CD14-positive monocyte (primary cell): ENCODE data around the gene BCAS4. TPM values are rescaled to one million over a fixed set of nuclear protein-coding genes. Genes with fewer than 3 reads are reported as not detected.

Source experiments
- DNase-seq, 3 donors: peaks; one replicate each; pipeline ENCODE4 v3.0.0-alpha.2; 2011 to 2022
- H2AFZ ChIP-seq: 2 replicates; pipeline ENCODE4 v1.6.0; 2012; ENCODE audit warnings: mild to moderate bottlenecking, low read depth, low read length, inconsistent platforms; ENCODE audit not compliant: insufficient read depth, poor library complexity, severe bottlenecking
- H3K27ac ChIP-seq, 2 donors: 1 replicate in 1 of 2; 2 replicates in 1 of 2; pipeline ENCODE4 v1.5.1; 2012 to 2013; ENCODE audit warnings: low read length in 2 of 2, control low read depth in 1 of 2, inconsistent platforms in 1 of 2, low read depth in 1 of 2, mild to moderate bottlenecking in 1 of 2
- H3K27me3 ChIP-seq, 2 donors: one replicate each; pipeline versions ENCODE4 v1.6.0 to v1.6.1; 2011 to 2013; ENCODE audit warnings: low read length in 2 of 2; ENCODE audit not compliant: control insufficient read depth in 2 of 2, insufficient read depth in 2 of 2
- H3K36me3 ChIP-seq, 2 donors: replicated peaks in 1 of 2; 1 replicate in 1 of 2; 2 replicates in 1 of 2; pipeline versions ENCODE4 v1.5.1 to v1.6.1; 2012 to 2013; ENCODE audit warnings: low read length in 2 of 2, control low read depth in 1 of 2, inconsistent platforms in 1 of 2, mild to moderate bottlenecking in 1 of 2; ENCODE audit not compliant: insufficient read depth in 2 of 2, control insufficient read depth in 1 of 2
- H3K4me1 ChIP-seq, 2 donors: 1 replicate in 1 of 2; 2 replicates in 1 of 2; pipeline versions ENCODE4 v1.5.1 to v1.6.1; 2012 to 2013; ENCODE audit warnings: low read length in 2 of 2, control low read depth in 1 of 2, inconsistent platforms in 1 of 2, mild to moderate bottlenecking in 1 of 2, moderate library complexity in 1 of 2; ENCODE audit not compliant: insufficient read depth in 2 of 2, control insufficient read depth in 1 of 2
- H3K4me2 ChIP-seq: replicated peaks from 2 replicates; pipeline ENCODE3; 2012; ENCODE audit warnings: low read length, moderate library complexity, mild to moderate bottlenecking; ENCODE audit not compliant: poor library complexity, severe bottlenecking; ENCODE audit errors: extremely low read depth
- H3K4me3 ChIP-seq, 3 experiments: fragments of 200-600 bp in 1 of 3; sonication (generic) in 1 of 3; replicated peaks in 1 of 3; 1 replicate in 2 of 3; 2 replicates in 1 of 3; pipeline ENCODE4 v1.5.1; 2011 to 2013; ENCODE audit warnings: low read length in 3 of 3, mild to moderate bottlenecking in 3 of 3, control low read depth in 2 of 3, low read depth in 2 of 3, inconsistent platforms in 1 of 3, moderate library complexity in 1 of 3
- H3K79me2 ChIP-seq: 2 replicates; pipeline ENCODE4 v1.6.0; 2012; ENCODE audit warnings: mild to moderate bottlenecking, control low read depth, inconsistent platforms, low read length, moderate library complexity; ENCODE audit not compliant: insufficient read depth
- H3K9ac ChIP-seq: 2 replicates; pipeline ENCODE4 v1.6.0; 2017; ENCODE audit warnings: low read length, mild to moderate bottlenecking; ENCODE audit not compliant: insufficient read depth, poor library complexity, severe bottlenecking
- H3K9me3 ChIP-seq, 2 donors: replicated peaks in 1 of 2; 1 replicate in 1 of 2; 2 replicates in 1 of 2; pipeline versions ENCODE4 v1.5.1 to v1.6.1; 2012 to 2013; ENCODE audit warnings: low read length in 2 of 2, control low read depth in 1 of 2; ENCODE audit not compliant: control insufficient read depth in 1 of 2, insufficient read depth in 1 of 2
- H4K20me1 ChIP-seq: 2 replicates; pipeline ENCODE4 v1.6.0; 2012; ENCODE audit warnings: mild to moderate bottlenecking, low read length, control low read depth, moderate library complexity; ENCODE audit not compliant: insufficient read depth
- H3K27ac Mint-ChIP-seq, 7 donors: one replicate each; pipeline ENCODE4 v1.8.0; 2020; ENCODE audit warnings: mild to moderate bottlenecking in 7 of 7, mixed read lengths in 7 of 7, moderate library complexity in 6 of 7, inconsistent platforms in 2 of 7
- H3K27me3 Mint-ChIP-seq, 3 donors: one replicate each; pipeline ENCODE4 v1.8.0; 2021 to 2022; ENCODE audit warnings: low read depth in 3 of 3, mild to moderate bottlenecking in 3 of 3, mixed read lengths in 3 of 3, moderate library complexity in 3 of 3, inconsistent platforms in 1 of 3
- H3K36me3 Mint-ChIP-seq, 2 donors: one replicate each; pipeline ENCODE4 v1.8.0; 2020; ENCODE audit warnings: mixed read lengths in 2 of 2, inconsistent platforms in 1 of 2, mild to moderate bottlenecking in 1 of 2
- H3K4me1 Mint-ChIP-seq: one replicate; pipeline ENCODE4 v1.8.0; 2020; ENCODE audit warnings: mild to moderate bottlenecking, mixed read lengths
- H3K4me3 Mint-ChIP-seq, 2 donors: one replicate each; pipeline ENCODE4 v1.8.0; 2020; ENCODE audit warnings: mild to moderate bottlenecking in 2 of 2, mixed read lengths in 2 of 2, moderate library complexity in 1 of 2
- H3K9me3 Mint-ChIP-seq, 7 donors: one replicate each; pipeline ENCODE4 v1.8.0; 2020 to 2022; ENCODE audit warnings: mixed read lengths in 7 of 7, mild to moderate bottlenecking in 6 of 7, moderate library complexity in 6 of 7, inconsistent platforms in 2 of 7
- whole genome bisulfite sequencing: methylation state at CpG from one replicate; pipeline ENCODE4 v1.1.5; 2013; ENCODE audit warnings: missing lambda C conversion rate; ENCODE audit not compliant: insufficient coverage; 5-methylcytosine and 5-hydroxymethylcytosine counted together
- intact Hi-C, 2 donors: fragments of 100-400 bp; cut with micrococcal nuclease; formaldehyde crosslinking; loops; one replicate each; pipeline versions ENCODE4 v1.15.0 to v1.15.1; 2023
- polyA plus RNA-seq, 3 donors: library from polyadenylated mRNA; depleted of rRNA in 1 of 3; unstranded in 2 of 3; stranded (reverse) in 1 of 3; fragments of 300-500 nt in 2 of 3; fragments of >200 nt in 1 of 3; fragmentation: Illumina TruSeq in 2 of 3; gene quantifications; 1 replicate in 2 of 3; 2 replicates in 1 of 3; pipeline ENCODE4 v1.2.3, GENCODE V29; 2012 to 2021
- TF ChIP-seq, protein P1 (sequence below): fragments of 200-600 bp; IDR thresholded peaks from one replicate; pipeline ENCODE4 v1.8.0; 2022; ENCODE audit warnings: antibody characterized with exemption, mild to moderate bottlenecking

Gene BCAS4
- polyA plus RNA-seq, 3 donors, result 0.16 to 1.0 (median 0.69) TPM

DNA sequence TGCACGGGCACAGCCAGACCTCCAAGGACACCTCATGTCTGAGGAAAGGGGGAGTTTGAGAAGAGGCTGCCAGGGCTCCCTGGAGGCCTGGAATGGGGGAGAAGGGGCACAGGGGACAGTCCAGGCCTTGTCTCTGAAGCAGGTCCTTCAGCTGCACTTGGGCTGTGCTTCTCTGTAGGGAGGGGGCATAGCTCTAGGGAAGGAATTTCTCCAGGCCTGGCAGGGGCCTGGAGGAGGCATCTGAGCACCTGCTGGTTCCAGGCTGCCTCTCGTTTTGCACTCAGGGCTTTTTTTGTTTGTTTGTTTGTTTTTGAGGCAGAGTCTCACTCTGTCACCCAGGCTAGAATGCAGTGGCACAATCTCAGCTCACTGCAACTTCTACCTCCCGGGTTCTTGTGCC is 67.7 kb downstream of the BCAS4 start:
- DNase-seq, result no peak
- H3K9ac ChIP-seq, result no peak overlapping the region

DNA sequence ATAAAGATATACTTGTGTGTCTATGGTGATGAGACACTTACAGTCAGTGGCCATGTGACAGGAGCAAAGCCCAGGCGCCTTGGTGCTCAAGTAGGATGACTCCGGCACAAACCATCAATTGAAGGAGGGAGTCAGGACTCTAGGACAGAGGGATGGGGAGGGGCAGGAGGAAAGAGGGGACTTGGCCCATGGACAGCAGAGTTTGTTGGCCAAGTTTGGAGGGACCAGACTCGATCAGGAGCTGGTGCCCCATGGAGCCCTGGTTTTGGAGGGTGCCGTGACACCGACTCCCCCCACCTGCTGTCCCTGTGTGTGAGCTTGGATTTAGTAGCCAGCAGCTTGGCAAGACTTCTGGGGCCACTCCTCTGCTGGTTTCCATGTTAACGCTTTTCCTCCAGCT is 70.3 kb downstream of the BCAS4 start:
- intact Hi-C loops, result no loop called here
- DNase-seq, result no peak
- Mint-ChIP-seq H3K4me1 (no peaks in the 10 kb centered on the region), H3K36me3 (no peaks in the 10 kb centered on the region), H3K4me3 (no peak overlapping the region), H3K27me3 (no peaks in the 10 kb centered on the region), H3K9me3 (no peaks in the 10 kb centered on the region), H3K27ac (no peak overlapping the region)
- no peaks in the 10 kb centered on the region for H3K36me3 ChIP-seq
- no peaks in the 10 kb centered on the region for H4K20me1 ChIP-seq
- H3K9ac ChIP-seq, result no peak overlapping the region
- WGBS, result 98% methylated on average over 5 of the region's 6 CpGs
- no peak overlapping the region for H3K4me3 ChIP-seq
- H3K9me3 ChIP-seq, result no peaks in the 10 kb centered on the region
- H3K27ac ChIP-seq, result no peak overlapping the region
- H3K79me2 ChIP-seq, result no peaks in the 10 kb centered on the region
- no peak overlapping the region for H2AFZ ChIP-seq
- no peaks in the 10 kb centered on the region for H3K4me1 ChIP-seq
- TF ChIP-seq, protein P1, sequence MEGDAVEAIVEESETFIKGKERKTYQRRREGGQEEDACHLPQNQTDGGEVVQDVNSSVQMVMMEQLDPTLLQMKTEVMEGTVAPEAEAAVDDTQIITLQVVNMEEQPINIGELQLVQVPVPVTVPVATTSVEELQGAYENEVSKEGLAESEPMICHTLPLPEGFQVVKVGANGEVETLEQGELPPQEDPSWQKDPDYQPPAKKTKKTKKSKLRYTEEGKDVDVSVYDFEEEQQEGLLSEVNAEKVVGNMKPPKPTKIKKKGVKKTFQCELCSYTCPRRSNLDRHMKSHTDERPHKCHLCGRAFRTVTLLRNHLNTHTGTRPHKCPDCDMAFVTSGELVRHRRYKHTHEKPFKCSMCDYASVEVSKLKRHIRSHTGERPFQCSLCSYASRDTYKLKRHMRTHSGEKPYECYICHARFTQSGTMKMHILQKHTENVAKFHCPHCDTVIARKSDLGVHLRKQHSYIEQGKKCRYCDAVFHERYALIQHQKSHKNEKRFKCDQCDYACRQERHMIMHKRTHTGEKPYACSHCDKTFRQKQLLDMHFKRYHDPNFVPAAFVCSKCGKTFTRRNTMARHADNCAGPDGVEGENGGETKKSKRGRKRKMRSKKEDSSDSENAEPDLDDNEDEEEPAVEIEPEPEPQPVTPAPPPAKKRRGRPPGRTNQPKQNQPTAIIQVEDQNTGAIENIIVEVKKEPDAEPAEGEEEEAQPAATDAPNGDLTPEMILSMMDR, result no peak
- H3K4me2 ChIP-seq, result no peak overlapping the region
- no peaks in the 10 kb centered on the region for H3K27me3 ChIP-seq

More for the DNA sequence above, 67.7 kb downstream of the BCAS4 start:
- Histone ChIP-seq H3K4me2 (no peak overlapping the region), H2AFZ (no peak overlapping the region), H3K27ac (no peak overlapping the region), H3K4me1 (no peaks in the 10 kb centered on the region), H3K9me3 (no peaks in the 10 kb centered on the region), H3K27me3 (no peaks in the 10 kb centered on the region), H4K20me1 (no peaks in the 10 kb centered on the region), H3K79me2 (no peaks in the 10 kb centered on the region), H3K36me3 (no peaks in the 10 kb centered on the region), H3K4me3 (no peak overlapping the region)
- Mint-ChIP-seq H3K27ac (no peak overlapping the region), H3K9me3 (no peaks in the 10 kb centered on the region), H3K4me1 (no peaks in the 10 kb centered on the region), H3K27me3 (no peaks in the 10 kb centered on the region), H3K4me3 (no peak overlapping the region), H3K36me3 (no peaks in the 10 kb centered on the region)
- intact Hi-C loops, result no loop called here
- WGBS, result no CpG with 5 or more reads among the region's 3 CpGs
- TF ChIP-seq, protein P1, result no peak
